ENCODE measurements around the gene ZBTB46.

DNA sequence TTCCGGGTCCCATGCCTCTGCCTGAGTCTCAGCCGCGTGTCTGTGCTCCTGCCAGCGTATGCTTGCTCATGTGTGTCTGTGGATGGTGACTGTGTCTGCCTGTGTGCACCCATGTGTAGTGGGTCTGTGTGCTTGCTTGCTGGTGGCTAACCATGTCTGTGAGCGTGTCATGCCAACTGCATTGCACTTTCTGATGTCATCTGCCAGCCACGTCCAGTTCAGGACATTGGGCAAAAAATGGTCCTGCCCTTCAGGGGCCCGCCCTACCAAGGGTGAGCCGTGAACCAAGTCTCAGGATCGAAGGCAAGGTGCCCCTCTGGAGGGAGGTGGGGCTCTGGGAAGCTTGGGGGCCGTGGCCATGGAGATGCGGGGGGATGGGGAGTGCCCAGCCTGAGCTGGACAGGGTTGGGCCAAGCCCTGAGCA, 9.4 kb upstream of the ZBTB46 start:
- TF ChIP-seq CTCF (IDR thresholded peaks at IDR 0.05): no peak
- no peak for TF ChIP-seq POLR2AphosphoS5 (IDR thresholded peaks at IDR 0.05)

All from sigmoid colon (tissue), 4 donors.